ENCODE results near the gene ATP11A. TPM values are rescaled to one million over a fixed set of nuclear protein-coding genes. Genes with fewer than 3 reads are reported as not detected.

ATP11A gene
- total and polyA plus RNA-seq, 2 donors (not counting 3 experiments of a cell fraction or from before 2014, with no cell fraction given), result 16.5 to 88.1 TPM

GRCh38 chr13:112932971-112933370 lies 243.1 kb downstream of the ATP11A start:
- H3K9me1 ChIP-seq (replicated peaks; ENCODE audit: control insufficient read depth, extremely low read depth, insufficient read depth, low read length), result no peaks in the 10 kb centered on the region
- dilution Hi-C loops (cut with MboI; ENCODE audit: extremely low pct_ligation_motif_present, low sequenced_read_pairs) (no loop called here), intact Hi-C loops (cut with micrococcal nuclease) (no loop called here)
- H3K4me1 ChIP-seq (ENCODE audit: control insufficient read depth, extremely low read depth, insufficient read depth, low read length), result peaks cover 7% of the 10 kb centered on the region
- no peak overlapping the region for H3K4me3 ChIP-seq (replicated peaks in 1 of 3; ENCODE audit: insufficient read depth in 1 of 3, low read depth in 1 of 3, low read length in 3 of 3)
- H3K27ac ChIP-seq (ENCODE audit: insufficient read depth, low read depth, low read length), result no peak overlapping the region
- ChIA-PET POLR2A (no interaction called here), CTCF (interaction anchor here (3.0 kb wide), 1 partner anchor 10 kb away, joined by 13 read pairs; no protein-coding TSS in a partner anchor)
- H4K20me1 ChIP-seq (replicated peaks; ENCODE audit: control insufficient read depth, extremely low read depth, insufficient read depth, low read length), result no peaks in the 10 kb centered on the region
- no TSS peak for BruUV-seq (replicated peaks)
- TF ChIP-seq GATA2 (IDR thresholded peaks at IDR 0.05; ENCODE audit: insufficient read depth, insufficient read length, low read depth, low read length), result no peak
- TF ChIP-seq MYC (IDR thresholded peaks at IDR 0.05; ENCODE audit: low read depth, low read length), result no peak
- no peak for TF ChIP-seq EZH2 (IDR thresholded peaks at IDR 0.05; ENCODE audit: borderline replicate concordance, low read depth, low read length, severe bottlenecking)
- no peak for TF ChIP-seq FOS (IDR thresholded peaks at IDR 0.05; ENCODE audit: borderline replicate concordance, insufficient read depth, low read length)
- no peak for TF ChIP-seq MAX (IDR thresholded peaks at IDR 0.05; ENCODE audit: insufficient read depth, insufficient read length)
- TF ChIP-seq JUN (IDR thresholded peaks at IDR 0.05; ENCODE audit: borderline replicate concordance, insufficient read depth, insufficient read length, low read depth), result no peak
- TF ChIP-seq CTCF (IDR thresholded peaks at IDR 0.05; ENCODE audit: extremely low read depth in 1 of 2, insufficient read depth in 1 of 2, low read depth in 1 of 2, low read length in 2 of 2), result no peak
- TF ChIP-seq POLR2AphosphoS5 (IDR thresholded peaks at IDR 0.05; ENCODE audit: insufficient read depth, low read depth, low read length), result no peak
- TF ChIP-seq POLR2A (IDR thresholded peaks at IDR 0.05; ENCODE audit: low read depth, low read length), result no peak
- H3K27me3 ChIP-seq (ENCODE audit: control insufficient read depth in 2 of 2, insufficient read depth in 2 of 2, low read length in 2 of 2), result peaks cover 21 to 30% of the 10 kb centered on the region in 2 experiments
- H3K4me2 ChIP-seq (ENCODE audit: insufficient read depth, low read length), result no peak overlapping the region
- H3K9me3 ChIP-seq (replicated peaks; ENCODE audit: control insufficient read depth, insufficient read depth, low read length), result no peaks in the 10 kb centered on the region
- DNase-seq (ENCODE audit: low read depth, low spot score) (no peak), FAIRE-seq (no peak)
- no peaks in the 10 kb centered on the region for H3K36me3 ChIP-seq (ENCODE audit: control insufficient read depth in 2 of 2, extremely low read depth in 1 of 2, insufficient read depth in 2 of 2, low read length in 2 of 2)
- H3K9ac ChIP-seq (replicated peaks; ENCODE audit: extremely low read depth, insufficient read depth, low read length), result no peak overlapping the region
- H2AFZ ChIP-seq (ENCODE audit: low read depth, low read length), result no peak overlapping the region
- H3K79me2 ChIP-seq (ENCODE audit: control insufficient read depth, insufficient read depth, low read length), result no peaks in the 10 kb centered on the region

Measured in endothelial cell of umbilical vein (primary cell).